ENCODE measurements around the gene TAB3.

TAB3 gene

GRCh38 chrX:30822068-30822681 lies 66.9 kb downstream of the TAB3 start:
- H3K4me2 ChIP-seq (ENCODE audit: low read depth, low read length, poor library complexity, severe bottlenecking): peak overlapping the region; percentile 1
- no peak overlapping the region for H3K4me3 ChIP-seq (ENCODE audit: insufficient read depth, low read length, poor library complexity, severe bottlenecking)
- no peaks in the 10 kb centered on the region for H3K27me3 ChIP-seq (ENCODE audit: low read length)
- no peak overlapping the region for H3K9ac ChIP-seq (ENCODE audit: low read length)
- H3K9me3 ChIP-seq (ENCODE audit: insufficient read depth, low read length): no peaks in the 10 kb centered on the region
- no peaks in the 10 kb centered on the region for H3F3A ChIP-seq (ENCODE audit: insufficient read depth)
- H2AFZ ChIP-seq (ENCODE audit: low read depth, low read length, severe bottlenecking): peak overlapping the region; percentile 45
- H3K27ac ChIP-seq (ENCODE audit: low read depth, low read length): no peak overlapping the region
- no peaks in the 10 kb centered on the region for H3K36me3 ChIP-seq (ENCODE audit: low read length)
- H3K79me2 ChIP-seq (ENCODE audit: insufficient read depth, low read length): no peaks in the 10 kb centered on the region
- no peaks in the 10 kb centered on the region for H3K9me2 ChIP-seq (replicated peaks; ENCODE audit: insufficient read depth, low read length)
- no peaks in the 10 kb centered on the region for H4K20me1 ChIP-seq (ENCODE audit: low read depth, low read length)
- TF ChIP-seq CTCF (IDR thresholded peaks at IDR 0.05; ENCODE audit: insufficient read depth, low read length, poor library complexity, severe bottlenecking) (no peak), EZH2phosphoT487 (conservative IDR thresholded peaks at IDR 0.05; ENCODE audit: low read length) (no peak)

GRCh38 chrX:30821116-30821515 lies 67.9 kb downstream of the TAB3 start:
- Histone ChIP-seq H4K20me1 (ENCODE audit: low read depth, low read length) (no peaks in the 10 kb centered on the region), H3K27me3 (ENCODE audit: low read length) (no peaks in the 10 kb centered on the region), H3K9me2 (replicated peaks; ENCODE audit: insufficient read depth, low read length) (no peaks in the 10 kb centered on the region), H3K9me3 (ENCODE audit: insufficient read depth, low read length) (no peaks in the 10 kb centered on the region), H3K4me2 (ENCODE audit: low read depth, low read length, poor library complexity, severe bottlenecking) (no peak overlapping the region), H3F3A (ENCODE audit: insufficient read depth) (no peaks in the 10 kb centered on the region), H3K9ac (ENCODE audit: low read length) (no peak overlapping the region), H3K36me3 (ENCODE audit: low read length) (no peaks in the 10 kb centered on the region), H3K4me3 (ENCODE audit: insufficient read depth, low read length, poor library complexity, severe bottlenecking) (no peak overlapping the region), H3K27ac (ENCODE audit: low read depth, low read length) (no peak overlapping the region), H2AFZ (ENCODE audit: low read depth, low read length, severe bottlenecking) (no peak overlapping the region), H3K79me2 (ENCODE audit: insufficient read depth, low read length) (no peaks in the 10 kb centered on the region)
- TF ChIP-seq EZH2phosphoT487 (conservative IDR thresholded peaks at IDR 0.05; ENCODE audit: low read length) (no peak), CTCF (IDR thresholded peaks at IDR 0.05; ENCODE audit: insufficient read depth, low read length, poor library complexity, severe bottlenecking) (no peak)

- Histone ChIP-seq H3K27ac (ENCODE audit: low read depth, low read length) (no peak overlapping the region), H3K4me2 (ENCODE audit: low read depth, low read length, poor library complexity, severe bottlenecking) (no peak overlapping the region), H3K4me3 (ENCODE audit: insufficient read depth, low read length, poor library complexity, severe bottlenecking) (no peak overlapping the region), H3F3A (ENCODE audit: insufficient read depth) (no peaks in the 10 kb centered on the region), H3K9me3 (ENCODE audit: insufficient read depth, low read length) (no peaks in the 10 kb centered on the region), H3K9me2 (replicated peaks; ENCODE audit: insufficient read depth, low read length) (no peaks in the 10 kb centered on the region), H3K36me3 (ENCODE audit: low read length) (no peaks in the 10 kb centered on the region), H3K9ac (ENCODE audit: low read length) (no peak overlapping the region), H4K20me1 (ENCODE audit: low read depth, low read length) (no peaks in the 10 kb centered on the region), H3K27me3 (ENCODE audit: low read length) (no peaks in the 10 kb centered on the region), H2AFZ (ENCODE audit: low read depth, low read length, severe bottlenecking) (no peak overlapping the region), H3K79me2 (ENCODE audit: insufficient read depth, low read length) (no peaks in the 10 kb centered on the region)
- no peak for TF ChIP-seq EZH2phosphoT487 (conservative IDR thresholded peaks at IDR 0.05; ENCODE audit: low read length)
- TF ChIP-seq CTCF (IDR thresholded peaks at IDR 0.05; ENCODE audit: insufficient read depth, low read length, poor library complexity, severe bottlenecking): no peak
Measured at GRCh38 chrX:30819080-30819479, 70.0 kb downstream of the TAB3 start.

Measured in SU-DHL-6 (cell line).